ENCODE data around the gene SELENOK. TPM values are rescaled to one million over a fixed set of nuclear protein-coding genes. Genes with fewer than 3 reads are reported as not detected.

The SELENOK gene
- total and polyA plus RNA-seq, 4 donors = 33.3 to 150 (median 63.3) TPM

GRCh38 chr3:53881691-53882593 lies 9.7 kb downstream of the SELENOK start, which contains the start of gene ACTR8:
Gene ACTR8, minus strand, starts transcription at chr3:53882152. Its CDS starts 51 bp downstream, at chr3:53882101.
- ATAC-seq (ENCODE audit: insufficient read depth, low FRiP score) = peak; percentile 98
- 1% methylated on average over 65 of the region's 65 CpGs for WGBS, 2 donors
- Histone ChIP-seq H3K27ac (ENCODE audit: low read depth in 1 of 2, low read length in 1 of 2) (peak within 1 kb of the TSS; percentile 94 to 96), H3K27me3 (ENCODE audit: control insufficient read depth in 3 of 3, insufficient read depth in 3 of 3, low read length in 2 of 3) (no peaks in the 10 kb centered on the region), H3K36me3 (ENCODE audit: control insufficient read depth in 4 of 4, insufficient read depth in 4 of 4, low read length in 4 of 4) (peaks cover 18 to 48% (median 32%) of the 10 kb centered on the region in 4 donors), H3K4me1 (ENCODE audit: control insufficient read depth in 5 of 5, insufficient read depth in 5 of 5, low read length in 5 of 5) (peaks cover 0 to 15% (median 6%) of the 10 kb centered on the region in 5 donors), H3K4me3 (peak within 1 kb of the TSS; percentile 98), H3K9me3 (ENCODE audit: control insufficient read depth in 4 of 4, insufficient read depth in 3 of 4, low read length in 3 of 4) (no peaks in the 10 kb centered on the region), H3K9ac (ENCODE audit: insufficient read depth in 1 of 2, low read length in 2 of 2) (peak within 1 kb of the TSS; percentile 79 to 85)
- no peak for TF ChIP-seq CTCF (IDR thresholded peaks at IDR 0.05; ENCODE audit: control extremely low read depth, extremely low read depth)
- DNase-seq = peak; percentile 92 to 95 (median 94)

- WGBS, 2 donors = 65 to 78% methylated on average over 10 of the region's 10 CpGs
- H3K9me3 ChIP-seq (ENCODE audit: control insufficient read depth in 4 of 4, insufficient read depth in 3 of 4, low read length in 3 of 4) = no peaks in the 10 kb centered on the region
- H3K27me3 ChIP-seq (ENCODE audit: control insufficient read depth in 3 of 3, insufficient read depth in 3 of 3, low read length in 2 of 3) = no peaks in the 10 kb centered on the region
- DNase-seq = peak in 1 of 3 donors; percentile 13
- peaks cover 0 to 15% (median 6%) of the 10 kb centered on the region in 5 donors for H3K4me1 ChIP-seq (ENCODE audit: control insufficient read depth in 5 of 5, insufficient read depth in 5 of 5, low read length in 5 of 5)
- H3K4me3 ChIP-seq = peak overlapping the region; percentile 21
- ATAC-seq (ENCODE audit: insufficient read depth, low FRiP score) = no peak
- peak overlapping the region; percentile 79 to 85 for H3K9ac ChIP-seq (ENCODE audit: insufficient read depth in 1 of 2, low read length in 2 of 2)
- no peak for TF ChIP-seq CTCF (IDR thresholded peaks at IDR 0.05; ENCODE audit: control extremely low read depth, extremely low read depth)
- peaks cover 19 to 51% (median 33%) of the 10 kb centered on the region in 4 donors for H3K36me3 ChIP-seq (ENCODE audit: control insufficient read depth in 4 of 4, insufficient read depth in 4 of 4, low read length in 4 of 4)
- H3K27ac ChIP-seq (ENCODE audit: low read depth in 1 of 2, low read length in 1 of 2) = peak overlapping the region in 1 of 2 donors; percentile 33
Observed at GRCh38 chr3:53880396-53881345, 11.0 kb downstream of the SELENOK start.

GRCh38 chr3:53865732-53866499 lies 25.7 kb downstream of the SELENOK start:
- Histone ChIP-seq H3K4me1 (ENCODE audit: control insufficient read depth in 5 of 5, insufficient read depth in 5 of 5, low read length in 5 of 5) (peaks cover 0 to 2% (median 0%) of the 10 kb centered on the region in 5 donors), H3K9ac (ENCODE audit: insufficient read depth in 1 of 2, low read length in 2 of 2) (no peak overlapping the region), H3K4me3 (no peak overlapping the region), H3K36me3 (ENCODE audit: control insufficient read depth in 4 of 4, insufficient read depth in 4 of 4, low read length in 4 of 4) (peaks cover 25 to 40% (median 36%) of the 10 kb centered on the region in 4 donors), H3K27me3 (ENCODE audit: control insufficient read depth in 3 of 3, insufficient read depth in 3 of 3, low read length in 2 of 3) (no peaks in the 10 kb centered on the region), H3K9me3 (ENCODE audit: control insufficient read depth in 4 of 4, insufficient read depth in 3 of 4, low read length in 3 of 4) (no peaks in the 10 kb centered on the region), H3K27ac (ENCODE audit: low read depth in 1 of 2, low read length in 1 of 2) (no peak overlapping the region)
- DNase-seq (no peak), ATAC-seq (ENCODE audit: insufficient read depth, low FRiP score) (no peak)
- TF ChIP-seq CTCF (IDR thresholded peaks at IDR 0.05; ENCODE audit: control extremely low read depth, extremely low read depth) = no peak
- 91% methylated on average over 5 of the region's 5 CpGs for WGBS, 2 donors

All from lung (tissue), 12 donors.